Fibroblast of lung (primary cell): Measurements from ENCODE around the gene PDE2A. TPM values are rescaled to one million over a fixed set of nuclear protein-coding genes. Genes with fewer than 3 reads are reported as not detected.

Experiments used
- DNase-seq, 2 donors: peaks; one replicate each; pipeline versions ENCODE4 v3.0.0 to v3.0.0-alpha.2; 2010; ENCODE audit warnings: low read depth in 2 of 2
- H2AFZ ChIP-seq: 2 replicates; pipeline ENCODE4 v1.5.1; 2012; ENCODE audit warnings: low read length, control low read depth, inconsistent platforms
- H3K27ac ChIP-seq: 2 replicates; pipeline ENCODE4 v1.5.1; 2011; ENCODE audit warnings: low read length, control low read depth; ENCODE audit not compliant: insufficient read depth
- H3K27me3 ChIP-seq: 2 replicates; pipeline ENCODE4 v1.5.1; 2011; ENCODE audit warnings: mild to moderate bottlenecking, low read length; ENCODE audit not compliant: control insufficient read depth, insufficient read depth
- H3K36me3 ChIP-seq: 2 replicates; pipeline ENCODE4 v1.5.1; 2011; ENCODE audit warnings: low read length; ENCODE audit not compliant: control insufficient read depth, insufficient read depth
- H3K4me1 ChIP-seq: 2 replicates; pipeline ENCODE4 v1.5.1; 2011; ENCODE audit warnings: low read length; ENCODE audit not compliant: control insufficient read depth, insufficient read depth; ENCODE audit errors: extremely low read depth
- H3K4me2 ChIP-seq: 2 replicates; pipeline ENCODE4 v1.5.1; 2011; ENCODE audit warnings: low read length, control low read depth; ENCODE audit not compliant: insufficient read depth; ENCODE audit errors: extremely low read depth
- H3K4me3 ChIP-seq, 4 experiments: fragments of 200-600 bp in 1 of 4; sonication (generic) in 1 of 4; replicated peaks in 1 of 4; 2 replicates each; pipeline ENCODE4 v1.5.1; 2011 to 2016; ENCODE audit warnings: low read length in 4 of 4, low read depth in 3 of 4, mild to moderate bottlenecking in 3 of 4, control low read depth in 2 of 4, inconsistent platforms in 1 of 4, mixed read lengths in 1 of 4; ENCODE audit not compliant: insufficient read depth in 1 of 4; ENCODE audit errors: control extremely low read depth in 1 of 4
- H3K79me2 ChIP-seq: 2 replicates; pipeline ENCODE4 v1.5.1; 2012; ENCODE audit warnings: mild to moderate bottlenecking, low read length, inconsistent platforms; ENCODE audit not compliant: control insufficient read depth, insufficient read depth
- H3K9ac ChIP-seq: 2 replicates; pipeline ENCODE4 v1.5.1; 2011; ENCODE audit warnings: mild to moderate bottlenecking, low read length, control low read depth; ENCODE audit not compliant: insufficient read depth
- H3K9me3 ChIP-seq: 2 replicates; pipeline ENCODE4 v1.5.1; 2012; ENCODE audit warnings: low read depth, low read length; ENCODE audit not compliant: control insufficient read depth, insufficient read depth
- H4K20me1 ChIP-seq: 2 replicates; pipeline ENCODE4 v1.5.1; 2011; ENCODE audit warnings: low read length; ENCODE audit not compliant: control insufficient read depth, insufficient read depth; ENCODE audit errors: extremely low read depth
- EZH2 ChIP-seq: IDR thresholded peaks from 2 replicates; pipeline ENCODE4 v1.5.1; 2012; ENCODE audit warnings: low read length, control low read depth, mild to moderate bottlenecking; ENCODE audit errors: missing control alignments
- polyA plus RNA-seq, 2 donors: library from polyadenylated mRNA; depleted of rRNA in 1 of 2; stranded (reverse) in 1 of 2; unstranded in 1 of 2; fragments of >200 nt; gene quantifications; 2 replicates each; pipeline ENCODE4 v1.2.1, GENCODE V29; 2011 to 2012; ENCODE audit warnings: missing spikeins in 1 of 2
- total RNA-seq: library from RNA; depleted of rRNA; stranded (reverse); fragments of >200 nt; gene quantifications from 2 replicates; pipeline ENCODE4 v1.2.1, GENCODE V29; 2014
- TF ChIP-seq, protein P1 (sequence below), 2 donors: IDR thresholded peaks in 1 of 2; conservative IDR thresholded peaks in 1 of 2; 1 replicate in 1 of 2; 2 replicates in 1 of 2; pipeline ENCODE4 v1.5.1; 2011 to 2012; ENCODE audit warnings: low read length in 2 of 2, control low read depth in 1 of 2, inconsistent platforms in 1 of 2, low read depth in 1 of 2, mild to moderate bottlenecking in 1 of 2

PDE2A gene
- total and polyA plus RNA-seq, 2 donors (not counting 1 experiment from before 2014, with no cell fraction given), result 0.50 to 2.6 TPM

DNA sequence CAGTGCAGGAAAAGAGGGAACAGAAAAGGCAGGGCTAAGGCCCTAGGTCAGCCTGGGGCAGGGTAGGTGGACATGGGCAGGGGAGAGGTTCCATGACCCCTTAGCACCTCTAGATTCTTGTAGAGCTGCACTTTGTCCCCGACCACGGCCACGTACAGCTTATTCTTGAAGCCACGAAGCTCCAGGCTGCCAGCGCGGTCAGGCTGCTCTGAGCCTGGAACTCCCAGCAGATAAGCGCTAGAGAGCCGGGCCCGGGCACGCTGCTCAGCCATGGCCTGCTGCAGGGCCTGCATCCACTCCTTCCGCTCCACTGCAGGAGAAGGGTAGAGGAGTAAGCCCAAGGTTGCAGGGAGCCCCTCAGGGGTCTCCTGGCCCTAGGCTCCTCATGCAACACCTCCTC, 36.1 kb upstream of the PDE2A start:
- no peak overlapping the region for H3K4me2 ChIP-seq
- H3K9me3 ChIP-seq, result no peaks in the 10 kb centered on the region
- no peak overlapping the region for H3K4me3 ChIP-seq
- H4K20me1 ChIP-seq, result no peaks in the 10 kb centered on the region
- TF ChIP-seq, protein P1, sequence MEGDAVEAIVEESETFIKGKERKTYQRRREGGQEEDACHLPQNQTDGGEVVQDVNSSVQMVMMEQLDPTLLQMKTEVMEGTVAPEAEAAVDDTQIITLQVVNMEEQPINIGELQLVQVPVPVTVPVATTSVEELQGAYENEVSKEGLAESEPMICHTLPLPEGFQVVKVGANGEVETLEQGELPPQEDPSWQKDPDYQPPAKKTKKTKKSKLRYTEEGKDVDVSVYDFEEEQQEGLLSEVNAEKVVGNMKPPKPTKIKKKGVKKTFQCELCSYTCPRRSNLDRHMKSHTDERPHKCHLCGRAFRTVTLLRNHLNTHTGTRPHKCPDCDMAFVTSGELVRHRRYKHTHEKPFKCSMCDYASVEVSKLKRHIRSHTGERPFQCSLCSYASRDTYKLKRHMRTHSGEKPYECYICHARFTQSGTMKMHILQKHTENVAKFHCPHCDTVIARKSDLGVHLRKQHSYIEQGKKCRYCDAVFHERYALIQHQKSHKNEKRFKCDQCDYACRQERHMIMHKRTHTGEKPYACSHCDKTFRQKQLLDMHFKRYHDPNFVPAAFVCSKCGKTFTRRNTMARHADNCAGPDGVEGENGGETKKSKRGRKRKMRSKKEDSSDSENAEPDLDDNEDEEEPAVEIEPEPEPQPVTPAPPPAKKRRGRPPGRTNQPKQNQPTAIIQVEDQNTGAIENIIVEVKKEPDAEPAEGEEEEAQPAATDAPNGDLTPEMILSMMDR (conservative IDR thresholded peaks at IDR 0.05 in 1 of 2, IDR thresholded peaks at IDR 0.05 in 1 of 2; ENCODE audit: low read depth in 1 of 2, low read length in 2 of 2), result no peak
- TF ChIP-seq EZH2, result no peak
- no peaks in the 10 kb centered on the region for H3K79me2 ChIP-seq
- no peak overlapping the region for H3K27ac ChIP-seq
- no peak for DNase-seq
- peaks cover 22% of the 10 kb centered on the region for H3K36me3 ChIP-seq
- H3K4me1 ChIP-seq, result peaks cover 7% of the 10 kb centered on the region
- no peak overlapping the region for H3K9ac ChIP-seq
- no peaks in the 10 kb centered on the region for H3K27me3 ChIP-seq
- no peak overlapping the region for H2AFZ ChIP-seq

DNA sequence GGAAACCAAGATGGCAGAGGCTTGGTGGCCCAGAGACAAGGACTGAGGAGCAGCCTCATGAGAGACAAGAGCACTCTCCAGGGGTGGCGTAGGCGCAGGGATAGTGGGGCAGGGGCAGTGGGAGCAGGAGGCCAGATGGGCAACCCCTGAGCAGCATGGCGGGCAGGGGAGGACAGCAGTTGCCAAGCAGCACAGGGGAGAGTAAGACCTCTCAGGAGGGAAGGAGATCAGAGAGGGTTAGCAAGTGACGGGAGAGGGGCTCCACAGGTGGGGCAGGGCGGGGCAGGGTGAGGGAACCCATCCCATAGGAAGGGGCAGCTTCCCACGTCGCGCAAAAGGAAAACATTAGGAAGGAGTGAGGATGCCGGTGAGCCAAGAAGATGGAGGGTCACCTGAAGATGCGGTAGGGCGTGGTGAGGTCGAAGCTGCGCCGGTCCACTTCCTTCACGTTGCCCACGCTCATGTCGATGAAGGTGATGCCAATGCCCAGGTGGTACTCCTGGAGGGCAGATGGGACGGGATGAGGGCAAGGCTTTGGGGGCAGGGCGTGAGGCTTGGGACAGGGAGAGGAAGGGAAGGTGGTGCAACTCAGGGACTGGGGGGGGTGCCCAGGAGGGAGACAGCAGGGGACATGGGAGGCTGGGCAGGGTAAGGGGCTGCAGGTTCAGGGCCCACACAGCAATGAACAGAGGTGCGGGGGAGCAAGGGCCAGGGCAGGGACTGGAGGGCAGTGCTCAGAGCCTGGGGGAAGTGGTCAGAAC, 35.4 kb upstream of the PDE2A start:
- peaks cover 7% of the 10 kb centered on the region for H3K4me1 ChIP-seq
- H4K20me1 ChIP-seq, result no peaks in the 10 kb centered on the region
- peaks cover 22% of the 10 kb centered on the region for H3K36me3 ChIP-seq
- H3K9me3 ChIP-seq, result no peaks in the 10 kb centered on the region
- H2AFZ ChIP-seq, result no peak overlapping the region
- H3K27me3 ChIP-seq, result no peaks in the 10 kb centered on the region
- H3K27ac ChIP-seq, result no peak overlapping the region
- H3K4me2 ChIP-seq, result no peak overlapping the region
- TF ChIP-seq, protein P1 (conservative IDR thresholded peaks at IDR 0.05 in 1 of 2, IDR thresholded peaks at IDR 0.05 in 1 of 2; ENCODE audit: low read depth in 1 of 2, low read length in 2 of 2), result no peak
- TF ChIP-seq EZH2, result no peak
- DNase-seq, result no peak
- H3K4me3 ChIP-seq, result no peak overlapping the region
- no peaks in the 10 kb centered on the region for H3K79me2 ChIP-seq
- H3K9ac ChIP-seq, result no peak overlapping the region

DNA sequence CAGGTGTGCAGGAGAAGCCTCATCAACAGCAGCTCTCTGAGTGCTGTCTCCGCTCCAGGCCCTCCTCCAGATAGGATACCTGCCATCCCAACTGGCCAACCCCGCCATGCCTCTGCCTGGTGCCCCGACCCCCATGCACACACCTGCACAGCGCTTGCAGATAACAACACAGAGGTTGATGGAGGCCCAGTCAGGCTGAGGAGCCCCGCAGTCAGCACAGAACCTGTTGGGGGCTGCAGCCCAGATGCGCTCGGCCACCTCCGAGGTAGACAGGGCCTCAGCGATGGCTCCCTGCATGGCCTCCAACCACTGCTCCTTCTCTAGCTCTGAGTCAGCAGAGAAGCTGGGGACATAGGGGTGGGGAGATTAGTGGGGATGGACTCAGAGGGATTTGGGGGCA, 32.8 kb upstream of the PDE2A start:
- H3K4me1 ChIP-seq, result peaks cover 18% of the 10 kb centered on the region
- H3K36me3 ChIP-seq, result peaks cover 21% of the 10 kb centered on the region
- H2AFZ ChIP-seq, result no peak overlapping the region
- TF ChIP-seq, protein P1 (conservative IDR thresholded peaks at IDR 0.05 in 1 of 2, IDR thresholded peaks at IDR 0.05 in 1 of 2; ENCODE audit: low read depth in 1 of 2, low read length in 2 of 2), result no peak
- no peak for TF ChIP-seq EZH2
- no peaks in the 10 kb centered on the region for H3K9me3 ChIP-seq
- no peak for DNase-seq
- H3K79me2 ChIP-seq, result no peaks in the 10 kb centered on the region
- no peak overlapping the region for H3K9ac ChIP-seq
- no peak overlapping the region for H3K4me3 ChIP-seq
- H3K27me3 ChIP-seq, result no peaks in the 10 kb centered on the region
- H3K27ac ChIP-seq, result no peak overlapping the region
- no peaks in the 10 kb centered on the region for H4K20me1 ChIP-seq
- no peak overlapping the region for H3K4me2 ChIP-seq
